RWPE2 (cell line): ENCODE results near the gene CRYGD.
"Not testable (repeated sequence)": the region's sequence is repeated elsewhere in the genome, so short reads cannot be mapped to it uniquely, and the experiment has no call there.

Experiments used
- ATAC-seq: fragments of 200-7000 bp; cut with Tn5 transposase; 3 replicates; pipeline ENCODE4 v1.9.1; 2021; ENCODE audit warnings: low read depth
- DNase-seq: peaks from one replicate; pipeline ENCODE4 v3.0.0-alpha.2; 2020; ENCODE audit warnings: low spot score
- H3K27ac ChIP-seq: fragments of 450-650 bp; 2 replicates; pipeline ENCODE4 v1.5.1; 2017; ENCODE audit warnings: mild to moderate bottlenecking; ENCODE audit not compliant: poor library complexity, severe bottlenecking
- H3K27me3 ChIP-seq: fragments of 250-450 bp; sonication (Bioruptor Pico); 2 replicates; pipeline ENCODE4 v1.5.1; 2021; ENCODE audit warnings: mild to moderate bottlenecking, moderate library complexity; ENCODE audit not compliant: insufficient read depth, poor library complexity, severe bottlenecking
- H3K36me3 ChIP-seq: fragments of 250-450 bp; sonication (Bioruptor Pico); 2 replicates; pipeline ENCODE4 v1.5.1; 2020; ENCODE audit warnings: low read depth, mild to moderate bottlenecking, moderate library complexity
- H3K4me1 ChIP-seq: fragments of 250-450 bp; sonication (Bioruptor Pico); 2 replicates; pipeline ENCODE4 v1.5.1; 2021; ENCODE audit warnings: mild to moderate bottlenecking, moderate library complexity; ENCODE audit not compliant: insufficient read depth, poor library complexity, severe bottlenecking
- H3K4me3 ChIP-seq: fragments of 250-450 bp; sonication (Bioruptor Pico); 2 replicates; pipeline ENCODE4 v1.5.1; 2021; ENCODE audit warnings: mild to moderate bottlenecking, moderate library complexity; ENCODE audit not compliant: severe bottlenecking
- H3K9me3 ChIP-seq: fragments of 250-450 bp; sonication (Bioruptor Pico); 2 replicates; pipeline ENCODE4 v1.5.1; 2021; ENCODE audit warnings: mild to moderate bottlenecking, moderate library complexity; ENCODE audit not compliant: severe bottlenecking
- CTCF ChIP-seq: fragments of 450-650 bp; IDR thresholded peaks from one replicate; pipeline ENCODE4 v1.5.1; 2017; ENCODE audit warnings: mild to moderate bottlenecking, moderate library complexity; ENCODE audit not compliant: poor library complexity, severe bottlenecking

Gene CRYGD

GRCh38 chr2:208101716-208102631 lies 22.4 kb downstream of the CRYGD start:
- no peaks in the 10 kb centered on the region for H3K36me3 ChIP-seq

DNA sequence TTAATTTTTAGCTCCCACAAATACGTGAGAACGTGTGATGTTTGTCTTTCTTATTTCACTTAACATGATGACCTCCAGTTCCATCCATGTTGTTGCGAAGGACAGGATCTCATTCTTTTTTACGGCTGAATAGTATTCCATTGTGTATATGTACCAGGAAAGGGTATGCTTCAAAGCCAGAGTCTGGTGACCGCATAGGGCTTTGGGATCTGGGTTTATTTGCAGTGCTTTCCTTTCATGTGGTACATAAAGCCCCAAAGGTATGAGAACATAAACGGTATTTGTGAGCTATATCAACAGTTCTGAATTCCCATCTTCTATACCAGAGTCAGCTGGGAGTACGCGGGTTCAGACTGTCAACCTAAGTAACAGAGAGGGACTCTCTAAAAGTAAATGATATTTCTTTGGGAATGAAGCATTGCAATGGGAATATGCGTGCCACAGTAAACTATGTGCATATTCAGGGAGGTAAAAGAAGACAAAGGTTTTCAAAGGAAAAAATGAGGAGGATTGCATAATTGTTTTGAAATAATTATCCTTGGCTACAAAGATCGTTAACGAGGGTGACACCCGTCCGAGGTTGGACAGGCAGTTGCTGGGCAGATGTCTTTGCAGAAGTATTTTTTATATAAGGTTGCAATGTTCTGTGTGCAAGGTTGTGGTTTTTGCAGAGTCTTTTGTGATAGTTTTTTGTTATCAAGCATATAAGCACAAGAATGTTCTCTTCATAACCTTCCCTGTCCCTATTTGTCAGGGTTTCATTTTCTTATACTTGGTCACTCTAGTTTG lies 24.4 kb downstream of the CRYGD start:
- ATAC-seq (no peak), DNase-seq (no peak)
- H3K9me3 ChIP-seq, result no peaks in the 10 kb centered on the region
- no peaks in the 10 kb centered on the region for H3K27me3 ChIP-seq
- no peaks in the 10 kb centered on the region for H3K4me1 ChIP-seq
- no peaks in the 10 kb centered on the region for H3K36me3 ChIP-seq
- H3K27ac ChIP-seq, result no peak overlapping the region
- no peak for TF ChIP-seq CTCF
- no peak overlapping the region for H3K4me3 ChIP-seq

More at GRCh38 chr2:208101716-208102631, 22.4 kb downstream of the CRYGD start:
- Histone ChIP-seq H3K4me3 (no peak overlapping the region), H3K9me3 (no peaks in the 10 kb centered on the region), H3K4me1 (no peaks in the 10 kb centered on the region), H3K27ac (no peak overlapping the region), H3K27me3 (no peaks in the 10 kb centered on the region)
- ATAC-seq (peak; percentile 72), DNase-seq (no peak)
- TF ChIP-seq CTCF, result peak; percentile 64

DNA sequence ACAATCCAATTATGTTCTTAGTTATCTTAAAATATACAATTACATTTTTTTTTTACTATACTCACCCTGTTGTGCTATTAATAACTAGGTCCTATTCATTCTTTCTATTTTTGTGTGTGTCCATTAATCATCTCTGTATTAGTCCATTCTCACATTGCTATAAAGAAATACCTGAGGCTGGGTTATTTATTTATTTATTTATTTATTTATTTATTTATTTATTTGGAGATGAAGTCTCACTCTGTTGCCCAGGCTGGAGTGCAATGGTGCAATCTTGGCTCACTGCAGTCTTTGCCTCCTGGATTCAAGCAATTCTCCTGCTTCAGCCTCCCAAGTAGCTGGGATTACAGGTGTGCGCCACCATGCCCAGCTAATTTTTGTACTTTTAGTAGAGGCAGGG lies 25.6 kb downstream of the CRYGD start:
- H3K9me3 ChIP-seq, DNase-seq, H3K4me3 ChIP-seq, H3K27me3 ChIP-seq, H3K4me1 ChIP-seq, H3K36me3 ChIP-seq, H3K27ac ChIP-seq, ATAC-seq: not testable (repeated sequence)

- ATAC-seq (no peak), DNase-seq (no peak)
- H3K27ac ChIP-seq, result no peak overlapping the region
- H3K27me3 ChIP-seq, result no peaks in the 10 kb centered on the region
- H3K9me3 ChIP-seq, result no peaks in the 10 kb centered on the region
- H3K4me1 ChIP-seq, result no peaks in the 10 kb centered on the region
- no peaks in the 10 kb centered on the region for H3K36me3 ChIP-seq
- H3K4me3 ChIP-seq, result no peak overlapping the region
- TF ChIP-seq CTCF, result no peak
Observed at GRCh38 chr2:208098267-208098666, 26.1 kb downstream of the CRYGD start.

DNA sequence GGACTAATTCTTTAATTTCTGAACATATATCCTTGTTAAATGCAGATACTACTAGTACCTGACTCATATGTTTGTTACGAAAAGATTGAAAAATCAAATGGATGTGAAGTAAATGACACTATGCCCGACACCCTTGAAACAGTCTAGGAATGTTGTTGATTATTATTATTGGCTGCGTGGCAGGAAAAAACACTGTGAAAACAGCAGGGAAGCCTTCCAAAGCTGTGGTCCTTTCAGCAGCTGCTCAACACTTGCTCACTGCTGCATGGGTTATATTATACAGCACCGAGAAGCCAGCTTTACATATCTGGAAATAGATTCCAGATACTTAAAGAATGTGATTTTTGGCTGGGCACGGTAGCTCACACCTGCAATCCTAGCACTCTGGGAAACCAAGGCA lies 26.5 kb downstream of the CRYGD start:
- no peaks in the 10 kb centered on the region for H3K4me1 ChIP-seq
- no peak overlapping the region for H3K4me3 ChIP-seq
- TF ChIP-seq CTCF, result no peak
- no peak overlapping the region for H3K27ac ChIP-seq
- DNase-seq (no peak), ATAC-seq (no peak)
- H3K27me3 ChIP-seq, result no peaks in the 10 kb centered on the region
- no peaks in the 10 kb centered on the region for H3K9me3 ChIP-seq
- H3K36me3 ChIP-seq, result no peaks in the 10 kb centered on the region
